ENCODE data around the gene ABCA4. TPM values are rescaled to one million over a fixed set of nuclear protein-coding genes. Genes with fewer than 3 reads are reported as not detected.

The ABCA4 gene
- total and polyA plus RNA-seq, 2 experiments from 2014 or later: 0.53 to 1.4 TPM

DNA sequence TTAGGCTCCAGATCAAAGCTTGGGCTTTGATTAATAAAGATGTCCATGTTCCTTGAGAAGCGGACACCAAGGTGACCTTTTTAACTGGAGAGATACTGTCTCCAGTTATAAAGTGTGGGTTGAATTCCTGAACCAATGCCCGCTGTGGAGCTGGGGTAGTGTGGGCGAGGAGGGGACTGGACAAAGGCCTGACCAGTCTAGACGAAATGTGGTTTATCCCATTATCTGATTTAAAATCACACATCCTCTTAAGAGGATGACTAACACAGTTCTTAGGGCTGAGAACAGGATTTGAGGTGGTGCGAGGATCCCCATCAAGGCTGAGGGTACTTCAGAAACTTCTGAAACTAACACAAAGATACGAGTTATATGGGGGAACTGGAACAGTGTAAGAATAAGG lies 127.2 kb downstream of the ABCA4 start:
- H2AFZ ChIP-seq: no peak overlapping the region
- TF ChIP-seq EZH2phosphoT487 (IDR thresholded peaks at IDR 0.05; ENCODE audit: low read depth, severe bottlenecking, unreplicated experiment) (no peak), EZH2 (IDR thresholded peaks at IDR 0.05; ENCODE audit: borderline replicate concordance) (no peak)
- TF ChIP-seq, protein P1, sequence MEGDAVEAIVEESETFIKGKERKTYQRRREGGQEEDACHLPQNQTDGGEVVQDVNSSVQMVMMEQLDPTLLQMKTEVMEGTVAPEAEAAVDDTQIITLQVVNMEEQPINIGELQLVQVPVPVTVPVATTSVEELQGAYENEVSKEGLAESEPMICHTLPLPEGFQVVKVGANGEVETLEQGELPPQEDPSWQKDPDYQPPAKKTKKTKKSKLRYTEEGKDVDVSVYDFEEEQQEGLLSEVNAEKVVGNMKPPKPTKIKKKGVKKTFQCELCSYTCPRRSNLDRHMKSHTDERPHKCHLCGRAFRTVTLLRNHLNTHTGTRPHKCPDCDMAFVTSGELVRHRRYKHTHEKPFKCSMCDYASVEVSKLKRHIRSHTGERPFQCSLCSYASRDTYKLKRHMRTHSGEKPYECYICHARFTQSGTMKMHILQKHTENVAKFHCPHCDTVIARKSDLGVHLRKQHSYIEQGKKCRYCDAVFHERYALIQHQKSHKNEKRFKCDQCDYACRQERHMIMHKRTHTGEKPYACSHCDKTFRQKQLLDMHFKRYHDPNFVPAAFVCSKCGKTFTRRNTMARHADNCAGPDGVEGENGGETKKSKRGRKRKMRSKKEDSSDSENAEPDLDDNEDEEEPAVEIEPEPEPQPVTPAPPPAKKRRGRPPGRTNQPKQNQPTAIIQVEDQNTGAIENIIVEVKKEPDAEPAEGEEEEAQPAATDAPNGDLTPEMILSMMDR (IDR thresholded peaks at IDR 0.05; ENCODE audit: poor library complexity): no peak
- no peaks in the 10 kb centered on the region for H3K79me2 ChIP-seq
- H3K4me1 ChIP-seq (ENCODE audit: insufficient read depth): no peaks in the 10 kb centered on the region
- H3K9me3 ChIP-seq (ENCODE audit: low read depth): no peaks in the 10 kb centered on the region
- H3K9me2 ChIP-seq (replicated peaks; ENCODE audit: insufficient read depth): no peaks in the 10 kb centered on the region
- H3K27ac ChIP-seq: no peak overlapping the region
- no peak for DNase-seq (ENCODE audit: low spot score)
- WGBS (ENCODE audit: low lambda C conversion rate, missing lambda C conversion rate): 89% methylated on average over 6 of the region's 6 CpGs
- H4K20me1 ChIP-seq (ENCODE audit: insufficient read depth, poor library complexity, severe bottlenecking): no peaks in the 10 kb centered on the region
- H3K36me3 ChIP-seq (replicated peaks; ENCODE audit: insufficient read depth, low read depth): no peaks in the 10 kb centered on the region
- no peak overlapping the region for H3K4me2 ChIP-seq
- H3K27me3 ChIP-seq: no peaks in the 10 kb centered on the region
- H3K4me3 ChIP-seq: no peak overlapping the region

DNA sequence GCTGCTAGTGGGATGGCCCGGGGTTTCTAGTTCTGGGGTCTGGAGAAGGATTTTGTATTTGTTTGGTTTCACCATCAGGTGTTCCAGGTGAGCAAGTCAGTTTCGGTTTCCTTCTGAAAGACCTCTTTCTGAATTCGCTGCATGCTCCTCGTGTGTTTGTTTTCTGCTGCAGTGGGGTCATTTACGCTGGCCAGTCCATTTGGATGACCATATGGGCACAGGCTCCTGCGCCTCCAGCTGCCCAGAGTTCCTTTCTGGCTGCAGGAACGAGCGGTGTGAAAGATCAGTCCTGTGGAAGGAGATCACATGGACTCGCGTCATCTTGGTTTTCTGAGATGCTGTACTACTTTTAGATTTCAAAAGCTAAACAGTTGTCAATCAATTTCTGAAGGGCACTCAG lies 128.0 kb downstream of the ABCA4 start:
- no peak for DNase-seq (ENCODE audit: low spot score)
- no peaks in the 10 kb centered on the region for H3K9me3 ChIP-seq (ENCODE audit: low read depth)
- H3K9me2 ChIP-seq (replicated peaks; ENCODE audit: insufficient read depth): no peaks in the 10 kb centered on the region
- no peak overlapping the region for H2AFZ ChIP-seq
- H3K36me3 ChIP-seq (replicated peaks; ENCODE audit: insufficient read depth, low read depth): no peaks in the 10 kb centered on the region
- no peak overlapping the region for H3K27ac ChIP-seq
- no peak overlapping the region for H3K4me2 ChIP-seq
- 89% methylated on average over 10 of the region's 10 CpGs for WGBS (ENCODE audit: low lambda C conversion rate, missing lambda C conversion rate)
- no peaks in the 10 kb centered on the region for H4K20me1 ChIP-seq (ENCODE audit: insufficient read depth, poor library complexity, severe bottlenecking)
- H3K4me3 ChIP-seq: no peak overlapping the region
- TF ChIP-seq EZH2phosphoT487 (IDR thresholded peaks at IDR 0.05; ENCODE audit: low read depth, severe bottlenecking, unreplicated experiment): no peak
- TF ChIP-seq, protein P1 (IDR thresholded peaks at IDR 0.05; ENCODE audit: poor library complexity): no peak
- TF ChIP-seq EZH2 (IDR thresholded peaks at IDR 0.05; ENCODE audit: borderline replicate concordance): no peak
- no peaks in the 10 kb centered on the region for H3K27me3 ChIP-seq
- no peaks in the 10 kb centered on the region for H3K79me2 ChIP-seq
- H3K4me1 ChIP-seq (ENCODE audit: insufficient read depth): no peaks in the 10 kb centered on the region

DNA sequence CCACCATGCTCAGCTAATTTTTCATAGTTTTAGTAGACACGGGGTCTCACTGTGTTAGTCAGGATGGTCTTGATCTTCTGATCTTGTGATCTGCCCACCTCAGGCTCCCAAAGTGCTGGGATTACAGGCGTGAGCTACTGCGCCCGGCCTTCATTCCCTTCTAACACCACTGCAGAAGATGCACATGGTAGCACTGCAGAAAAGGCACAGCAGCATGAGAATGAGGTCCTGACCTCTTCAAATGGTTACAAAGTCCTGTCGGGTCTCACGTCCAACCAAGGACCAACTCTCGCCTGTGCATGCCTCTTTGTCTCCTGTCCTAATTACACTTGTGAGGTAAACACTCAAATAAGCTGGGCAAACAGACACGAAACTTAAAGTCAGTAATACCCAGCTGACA lies 128.8 kb downstream of the ABCA4 start:
- 85% methylated on average over 8 of the region's 8 CpGs for WGBS (ENCODE audit: low lambda C conversion rate, missing lambda C conversion rate)

More for the DNA sequence above, 128.8 kb downstream of the ABCA4 start:
- Histone ChIP-seq H3K27ac (no peak overlapping the region), H3K9me2 (replicated peaks; ENCODE audit: insufficient read depth) (no peaks in the 10 kb centered on the region), H3K79me2 (no peaks in the 10 kb centered on the region), H3K27me3 (no peaks in the 10 kb centered on the region), H4K20me1 (ENCODE audit: insufficient read depth, poor library complexity, severe bottlenecking) (no peaks in the 10 kb centered on the region), H3K36me3 (replicated peaks; ENCODE audit: insufficient read depth, low read depth) (no peaks in the 10 kb centered on the region), H3K9me3 (ENCODE audit: low read depth) (no peaks in the 10 kb centered on the region), H3K4me2 (no peak overlapping the region), H3K4me3 (no peak overlapping the region), H3K4me1 (ENCODE audit: insufficient read depth) (no peaks in the 10 kb centered on the region), H2AFZ (no peak overlapping the region)
- TF ChIP-seq, protein P1 (IDR thresholded peaks at IDR 0.05; ENCODE audit: poor library complexity): no peak
- TF ChIP-seq EZH2 (IDR thresholded peaks at IDR 0.05; ENCODE audit: borderline replicate concordance) (no peak), EZH2phosphoT487 (IDR thresholded peaks at IDR 0.05; ENCODE audit: low read depth, severe bottlenecking, unreplicated experiment) (no peak)
- no peak for DNase-seq (ENCODE audit: low spot score)
